Measurements from ENCODE around the gene CDK13. TPM values are rescaled to one million over a fixed set of nuclear protein-coding genes. Genes with fewer than 3 reads are reported as not detected.

Gene CDK13
- total RNA-seq, 1 donor from 2014 or later: 43.2 TPM

DNA sequence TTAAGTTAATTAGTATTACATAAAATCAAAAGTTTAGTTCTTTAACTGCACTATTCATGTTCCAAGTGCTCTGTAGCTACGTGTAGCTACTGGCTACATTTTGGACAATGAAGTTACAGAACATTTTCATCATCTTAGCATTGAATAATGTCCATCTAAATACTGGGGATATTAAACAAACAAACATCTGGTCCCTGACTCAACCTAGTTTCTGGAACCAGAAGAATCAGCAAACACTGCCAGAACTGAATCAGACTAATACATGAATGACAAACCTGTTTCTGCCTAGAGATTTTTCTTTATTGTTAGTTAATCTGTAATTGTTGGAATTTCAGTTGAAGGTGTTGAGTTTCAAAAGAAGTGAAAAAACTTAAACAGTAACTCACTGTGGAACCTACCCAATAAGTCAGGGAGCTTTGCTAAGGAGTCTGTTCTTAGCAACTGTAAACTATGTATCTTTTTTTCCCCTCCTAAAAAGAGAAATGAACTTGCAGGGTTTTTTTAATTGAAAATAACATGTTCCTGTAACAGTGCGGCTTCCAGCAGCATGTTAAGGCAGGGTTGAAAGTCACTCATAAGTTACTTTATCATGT lies 58.3 kb downstream of the CDK13 start:
- DNase-seq (ENCODE audit: low spot score): no peak

DNA sequence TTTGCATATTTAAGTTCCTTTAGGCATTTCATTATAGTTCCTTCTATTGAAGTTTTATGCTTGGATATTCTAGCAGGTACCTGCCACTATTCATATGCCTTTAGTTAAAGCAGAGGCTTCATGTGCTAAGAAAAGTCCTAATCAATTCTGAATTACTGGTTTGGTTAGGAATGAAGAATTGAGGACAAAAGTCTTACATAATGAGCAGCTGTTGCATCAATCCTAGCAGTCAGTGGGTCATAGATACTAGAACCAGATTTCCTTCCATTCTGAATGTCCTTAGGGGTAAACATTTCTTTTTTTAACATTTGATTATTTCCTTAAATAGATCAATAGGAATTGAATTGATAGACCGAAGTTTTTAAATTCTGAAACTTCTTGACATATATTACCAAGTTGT lies 59.2 kb downstream of the CDK13 start:
- DNase-seq (ENCODE audit: low spot score): no peak

DNA sequence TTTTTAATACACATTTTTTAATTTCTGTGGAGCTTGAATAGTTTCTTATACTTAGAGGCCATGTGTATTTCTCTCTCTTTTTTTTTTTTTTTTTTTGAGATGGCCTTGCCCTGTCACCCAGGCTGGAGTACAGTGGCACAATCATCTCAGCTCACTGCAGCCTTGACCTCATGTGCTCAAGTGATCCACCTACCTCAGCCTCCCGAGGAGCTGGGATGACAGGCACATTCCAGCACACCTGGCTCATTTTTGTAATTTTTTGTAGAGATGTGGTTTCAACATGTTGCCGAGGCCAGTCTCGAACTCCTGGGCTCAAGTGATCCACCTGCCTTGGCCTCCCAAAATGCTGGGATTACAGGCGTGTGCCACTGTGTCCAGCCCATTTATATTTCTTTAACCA lies 64.3 kb downstream of the CDK13 start:
- DNase-seq (ENCODE audit: low spot score): no peak

DNA sequence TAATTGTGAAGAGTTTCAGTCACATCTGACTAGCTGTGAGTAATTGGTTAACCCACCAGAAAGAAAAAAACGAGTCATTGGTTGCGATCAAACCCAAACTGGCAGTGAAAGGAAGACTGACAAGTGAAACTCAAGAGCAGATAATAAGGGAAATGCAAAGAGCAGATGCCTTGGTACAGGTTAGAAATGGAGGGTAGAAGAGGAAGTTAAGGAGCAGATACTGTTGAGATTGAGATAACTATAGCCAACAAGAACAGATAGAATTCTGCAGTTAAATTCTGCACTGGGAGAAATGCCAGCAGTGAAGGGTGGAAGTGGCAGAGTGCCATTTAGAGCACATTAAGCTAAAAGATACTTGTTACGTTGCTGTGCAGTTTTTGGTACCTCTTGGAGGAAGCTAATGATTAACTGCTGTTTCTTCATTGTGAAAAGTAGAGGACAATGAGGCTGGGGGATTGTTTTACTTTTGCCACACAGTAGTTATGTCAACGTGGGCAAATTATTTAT lies 65.8 kb downstream of the CDK13 start:
- peak; percentile 27 for DNase-seq (ENCODE audit: low spot score)

DNA sequence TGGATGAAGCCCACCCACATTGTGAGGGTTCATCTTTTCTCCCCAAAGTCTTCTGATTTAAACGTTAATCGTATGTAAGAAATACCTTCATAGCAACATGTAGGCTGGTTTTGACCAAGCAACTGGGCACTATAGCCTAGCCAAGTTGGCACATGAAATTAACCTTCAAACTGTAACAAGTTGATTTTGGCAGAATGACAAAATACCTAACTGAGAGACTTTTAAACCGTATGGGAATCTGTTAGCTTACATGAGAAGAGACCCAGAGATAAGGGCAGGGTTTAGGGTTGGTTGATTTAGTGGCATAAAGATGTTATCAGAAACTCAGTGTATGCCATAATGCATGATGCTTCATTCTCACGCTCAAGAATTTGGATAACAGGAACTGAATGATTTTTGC lies 69.5 kb downstream of the CDK13 start:
- no peak for DNase-seq (ENCODE audit: low spot score)

DNA sequence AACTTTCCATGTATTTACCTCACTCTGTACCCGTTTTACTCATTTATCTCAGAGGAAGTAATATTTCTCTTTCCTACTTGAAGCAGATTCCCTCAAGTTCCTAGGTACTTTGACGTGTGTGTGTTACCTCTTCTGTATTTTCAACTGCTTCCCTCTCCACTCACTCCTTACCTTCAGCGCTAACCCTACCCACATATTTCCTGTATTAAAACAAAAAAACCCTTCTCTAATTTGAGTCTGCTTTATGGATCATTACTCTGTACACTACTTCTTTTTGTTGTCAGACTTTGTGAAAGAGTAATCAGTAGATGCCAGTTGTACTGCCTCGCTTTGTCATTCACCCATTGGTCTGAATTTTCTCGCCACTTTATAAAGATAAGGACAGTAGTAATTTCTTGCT lies 74.0 kb downstream of the CDK13 start:
- DNase-seq (ENCODE audit: low spot score): no peak

- DNase-seq (ENCODE audit: low spot score): no peak
These were observed 74.8 kb downstream of the CDK13 start for GRCh38 chr7:40024841-40025240.

DNA sequence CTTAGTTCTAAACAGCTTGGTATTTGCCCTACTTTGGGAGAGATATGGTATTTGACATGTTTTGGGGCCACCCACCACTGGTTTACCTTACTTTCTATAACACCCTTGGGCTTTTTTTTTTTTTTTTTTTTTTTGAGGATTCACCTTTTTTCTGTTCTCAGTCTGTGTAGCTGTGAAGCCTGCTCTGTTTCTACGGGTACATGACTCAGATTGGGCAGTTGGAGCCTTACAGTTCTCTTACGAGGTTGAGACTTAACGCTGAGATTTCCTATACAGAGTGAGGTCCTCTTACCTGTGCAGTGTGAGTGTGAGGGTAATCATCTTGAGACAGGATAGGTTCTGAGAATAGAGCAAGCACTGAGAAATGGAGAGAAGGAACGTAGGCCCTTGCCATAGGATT lies 77.5 kb downstream of the CDK13 start:
- no peak for DNase-seq (ENCODE audit: low spot score)

DNA sequence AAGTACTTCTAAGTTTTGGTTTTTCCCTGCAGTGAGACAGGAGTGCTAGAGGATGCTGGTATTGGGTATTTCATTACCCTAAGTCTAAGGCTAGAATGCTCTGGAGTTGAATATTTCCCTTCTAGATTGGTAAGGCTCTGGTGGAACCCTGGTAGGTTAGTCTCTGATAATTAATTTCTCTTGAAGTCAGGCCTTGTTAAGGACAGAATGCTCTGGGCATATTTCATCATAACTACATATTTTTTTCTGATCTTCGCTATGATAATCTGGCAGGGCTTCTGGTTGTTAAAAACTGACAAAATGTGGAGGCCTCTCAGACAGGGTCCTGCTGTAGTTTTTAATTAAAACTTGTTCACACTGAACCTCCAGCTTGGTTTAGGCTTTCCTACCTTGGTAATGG lies 83.8 kb downstream of the CDK13 start:
- DNase-seq (ENCODE audit: low spot score): no peak

GRCh38 chr7:40041456-40041855 lies 91.4 kb downstream of the CDK13 start:
- no peak for DNase-seq (ENCODE audit: low spot score)

GRCh38 chr7:40043164-40043563 lies 93.1 kb downstream of the CDK13 start:
- DNase-seq (ENCODE audit: low spot score): no peak

- no peak for DNase-seq (ENCODE audit: low spot score)
These were observed 97.6 kb downstream of the CDK13 start for GRCh38 chr7:40047661-40048060.

GRCh38 chr7:40057292-40057691 lies 107.2 kb downstream of the CDK13 start:
- no peak for DNase-seq (ENCODE audit: low spot score)

DNA sequence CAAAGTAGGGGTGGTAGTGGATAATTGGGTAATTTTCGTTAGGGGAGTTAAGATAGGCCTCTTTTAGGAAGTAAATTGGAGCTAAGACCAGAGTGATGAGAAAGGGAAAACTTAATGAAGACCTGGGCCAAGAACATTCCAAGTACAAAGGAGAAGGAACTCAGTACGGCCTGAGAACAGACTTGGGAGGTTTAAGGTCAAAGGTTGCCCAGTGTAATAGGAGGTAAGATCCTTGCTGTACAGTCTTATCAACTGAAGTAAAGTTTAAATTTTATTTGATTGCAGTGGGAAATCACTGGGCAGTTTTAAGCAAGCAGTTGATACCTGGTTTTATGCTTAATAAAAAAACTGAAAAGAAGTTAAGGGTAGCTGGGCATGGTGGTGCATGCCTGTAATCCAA lies 108.0 kb downstream of the CDK13 start:
- no peak for DNase-seq (ENCODE audit: low spot score)

- DNase-seq (ENCODE audit: low spot score): no peak
These were observed 108.6 kb downstream of the CDK13 start for GRCh38 chr7:40058636-40059035.

DNA sequence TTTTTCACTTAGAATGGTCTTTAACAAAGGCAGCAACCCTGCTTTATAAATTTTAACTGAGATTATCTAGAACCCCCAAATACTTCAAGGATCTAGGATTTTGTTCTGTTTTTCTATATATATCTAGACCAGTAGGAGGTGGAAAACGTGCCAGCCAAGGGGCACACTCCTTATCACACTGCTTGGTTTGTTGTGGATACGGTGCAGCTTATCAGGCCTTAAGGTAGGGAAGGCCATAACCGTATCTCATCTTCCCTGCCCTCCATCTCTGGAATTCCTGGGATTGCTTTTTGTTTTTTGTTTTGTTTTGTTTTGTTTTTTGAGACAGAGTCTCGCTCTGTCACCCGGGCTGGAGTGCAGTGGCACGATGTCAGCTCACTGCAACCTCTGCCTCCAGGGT lies 109.0 kb downstream of the CDK13 start:
- DNase-seq (ENCODE audit: low spot score): no peak

DNA sequence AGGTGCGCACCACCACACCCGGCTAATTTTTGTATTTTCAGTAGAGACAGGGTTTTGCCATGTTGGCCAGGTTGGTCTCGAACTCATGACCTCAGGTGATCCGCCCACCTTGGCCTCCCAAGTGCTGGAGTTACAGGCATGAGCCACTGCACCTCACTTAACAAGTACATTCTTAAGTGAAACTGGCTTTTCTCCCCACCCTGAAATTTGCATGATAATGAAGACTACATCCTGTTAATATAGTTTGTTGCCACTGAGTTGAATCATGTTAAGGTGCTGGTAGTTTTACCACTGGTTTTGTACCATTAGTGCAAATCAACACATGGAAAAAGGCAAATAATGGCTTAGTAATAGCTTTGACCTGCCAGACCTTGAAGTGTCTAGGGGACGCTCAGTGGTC lies 122.2 kb downstream of the CDK13 start:
- DNase-seq (ENCODE audit: low spot score): no peak

DNA sequence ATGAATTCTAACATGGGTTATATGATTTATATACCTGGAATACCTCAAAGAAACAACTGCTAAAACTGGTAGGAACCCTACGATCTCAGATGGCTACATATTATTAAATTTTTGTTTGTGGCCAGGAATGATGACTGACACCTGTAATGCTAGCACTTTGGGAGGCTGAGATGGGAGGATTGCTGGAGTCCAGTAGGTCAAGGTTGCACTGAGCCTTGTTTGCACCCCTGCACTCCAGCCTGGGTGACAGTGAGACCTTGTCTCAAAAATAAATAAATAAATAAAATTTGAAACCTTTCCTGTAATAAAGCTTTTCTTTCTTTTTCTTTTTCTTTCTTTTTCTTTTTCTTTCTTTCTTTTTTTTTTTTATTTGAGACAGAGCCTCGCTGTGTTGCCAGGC lies 123.2 kb downstream of the CDK13 start:
- DNase-seq (ENCODE audit: low spot score): no peak

GRCh38 chr7:40077849-40078248 lies 127.8 kb downstream of the CDK13 start:
- DNase-seq (ENCODE audit: low spot score): no peak

- no peak for DNase-seq (ENCODE audit: low spot score)
These were observed 142.1 kb downstream of the CDK13 start for GRCh38 chr7:40092182-40092581.

DNA sequence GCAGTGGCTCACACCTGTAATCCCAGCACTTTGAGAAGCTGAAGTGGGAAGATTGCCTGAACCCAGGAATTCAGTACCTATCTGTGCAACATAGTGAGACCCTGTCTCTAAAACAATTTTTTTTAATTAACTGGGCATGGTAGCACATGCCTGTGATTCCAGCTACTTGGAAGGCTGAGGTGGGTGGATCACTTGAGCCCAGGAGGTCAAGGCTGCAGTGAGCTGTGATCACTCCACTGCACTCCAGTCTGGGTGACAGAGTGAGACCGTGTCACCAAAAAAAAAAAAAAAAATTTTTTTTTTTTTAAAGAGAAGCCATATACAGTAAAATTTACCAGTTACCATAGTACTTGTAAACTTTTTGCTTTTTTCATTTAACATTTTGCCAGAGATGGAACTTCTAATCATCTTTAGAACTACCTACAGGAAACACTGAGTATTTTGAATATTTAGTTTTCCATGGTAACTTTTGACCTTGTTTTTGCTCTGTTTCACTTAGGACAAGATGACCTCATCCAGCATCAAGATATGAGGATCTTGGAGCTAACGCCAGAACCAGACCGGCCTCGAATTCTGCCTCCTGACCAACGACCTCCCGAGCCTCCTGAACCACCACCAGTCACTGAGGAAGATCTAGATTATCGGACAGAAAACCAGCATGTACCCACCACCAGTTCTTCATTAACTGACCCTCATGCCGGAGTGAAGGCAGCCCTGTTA lies 143.7 kb downstream of the CDK13 start:
- DNase-seq (ENCODE audit: low spot score): no peak

DNA sequence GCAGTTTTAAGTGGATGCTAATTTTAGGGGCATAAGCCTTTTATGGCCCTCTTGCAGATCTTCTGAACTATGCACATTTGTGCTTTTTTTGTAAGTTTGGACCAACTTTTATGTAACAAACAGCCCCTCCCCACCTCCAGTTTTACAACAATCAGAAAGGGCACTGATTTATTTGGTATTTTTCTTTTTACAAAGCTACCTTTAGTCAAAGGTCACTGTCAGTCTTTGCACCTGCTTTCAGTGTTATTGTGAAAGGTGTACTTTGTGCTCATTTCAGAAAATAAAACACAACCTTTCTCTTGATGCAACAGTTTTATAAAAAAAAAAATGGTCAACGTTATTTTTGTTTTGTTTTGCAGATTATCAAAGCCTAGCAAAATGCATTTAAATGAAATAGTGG lies 145.2 kb downstream of the CDK13 start:
- no peak for DNase-seq (ENCODE audit: low spot score)

GRCh38 chr7:40095695-40096327 lies 145.8 kb downstream of the CDK13 start:
- no peak for DNase-seq (ENCODE audit: low spot score)

Data from mucosa of gallbladder (tissue), 1 donor.